ENCODE results near the gene BCL2L14. TPM values are rescaled to one million over a fixed set of nuclear protein-coding genes. Genes with fewer than 3 reads are reported as not detected.

The BCL2L14 gene
- total RNA-seq, 1 experiment from 2014 or later: 0.30 TPM

GRCh38 chr12:12047682-12048081 lies 23.1 kb upstream of the BCL2L14 start:
- BruUV-seq (replicated peaks): no TSS peak
- RAD21 ChIA-PET (ENCODE audit: low non-redundant PET in 1 of 2, low total read pairs in 2 of 2, uncharacterized antibody in 2 of 2, unreplicated experiment in 2 of 2): no interaction called here

DNA sequence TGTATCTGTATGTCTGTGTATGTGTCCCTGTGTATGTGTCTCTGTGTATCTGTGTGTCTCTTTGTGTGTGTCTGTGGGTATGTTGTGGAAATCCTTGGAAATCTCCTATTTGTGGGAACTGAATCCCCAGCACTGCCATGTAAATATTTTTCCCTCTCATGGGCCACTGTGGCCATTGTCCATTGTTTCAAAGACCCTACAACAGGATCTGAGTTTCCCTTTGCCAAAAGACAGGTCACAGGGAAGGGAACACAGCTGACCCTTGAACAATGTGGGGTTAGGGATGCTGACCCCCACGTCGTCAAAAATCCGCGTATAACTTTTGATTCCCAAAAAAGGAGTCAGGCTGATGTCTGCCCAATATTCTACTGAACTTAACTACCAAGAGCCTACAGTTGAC lies 22.5 kb upstream of the BCL2L14 start:
- no TSS peak for BruUV-seq (replicated peaks)
- POLR2A ChIA-PET: no interaction called here
- intact Hi-C loops (cut with micrococcal nuclease): no loop called here
- TF ChIP-seq, protein P1, sequence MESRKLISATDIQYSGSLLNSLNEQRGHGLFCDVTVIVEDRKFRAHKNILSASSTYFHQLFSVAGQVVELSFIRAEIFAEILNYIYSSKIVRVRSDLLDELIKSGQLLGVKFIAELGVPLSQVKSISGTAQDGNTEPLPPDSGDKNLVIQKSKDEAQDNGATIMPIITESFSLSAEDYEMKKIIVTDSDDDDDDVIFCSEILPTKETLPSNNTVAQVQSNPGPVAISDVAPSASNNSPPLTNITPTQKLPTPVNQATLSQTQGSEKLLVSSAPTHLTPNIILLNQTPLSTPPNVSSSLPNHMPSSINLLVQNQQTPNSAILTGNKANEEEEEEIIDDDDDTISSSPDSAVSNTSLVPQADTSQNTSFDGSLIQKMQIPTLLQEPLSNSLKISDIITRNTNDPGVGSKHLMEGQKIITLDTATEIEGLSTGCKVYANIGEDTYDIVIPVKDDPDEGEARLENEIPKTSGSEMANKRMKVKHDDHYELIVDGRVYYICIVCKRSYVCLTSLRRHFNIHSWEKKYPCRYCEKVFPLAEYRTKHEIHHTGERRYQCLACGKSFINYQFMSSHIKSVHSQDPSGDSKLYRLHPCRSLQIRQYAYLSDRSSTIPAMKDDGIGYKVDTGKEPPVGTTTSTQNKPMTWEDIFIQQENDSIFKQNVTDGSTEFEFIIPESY (IDR thresholded peaks at IDR 0.05; ENCODE audit: extremely low read depth, insufficient replicate concordance, low read length): no peak
- no peak for TF ChIP-seq ZFX (IDR thresholded peaks at IDR 0.05)
- no peak for TF ChIP-seq ZNF274 (IDR thresholded peaks at IDR 0.05; ENCODE audit: low read depth, low read length)
- TF ChIP-seq SRF (IDR thresholded peaks at IDR 0.05; ENCODE audit: low read depth): no peak
- no peak for TF ChIP-seq EGR1 (IDR thresholded peaks at IDR 0.05; ENCODE audit: low read depth)
- no peak for TF ChIP-seq CEBPB (IDR thresholded peaks at IDR 0.05; ENCODE audit: low read depth)
- TF ChIP-seq JUND (IDR thresholded peaks at IDR 0.05): no peak
- TF ChIP-seq, protein P2, sequence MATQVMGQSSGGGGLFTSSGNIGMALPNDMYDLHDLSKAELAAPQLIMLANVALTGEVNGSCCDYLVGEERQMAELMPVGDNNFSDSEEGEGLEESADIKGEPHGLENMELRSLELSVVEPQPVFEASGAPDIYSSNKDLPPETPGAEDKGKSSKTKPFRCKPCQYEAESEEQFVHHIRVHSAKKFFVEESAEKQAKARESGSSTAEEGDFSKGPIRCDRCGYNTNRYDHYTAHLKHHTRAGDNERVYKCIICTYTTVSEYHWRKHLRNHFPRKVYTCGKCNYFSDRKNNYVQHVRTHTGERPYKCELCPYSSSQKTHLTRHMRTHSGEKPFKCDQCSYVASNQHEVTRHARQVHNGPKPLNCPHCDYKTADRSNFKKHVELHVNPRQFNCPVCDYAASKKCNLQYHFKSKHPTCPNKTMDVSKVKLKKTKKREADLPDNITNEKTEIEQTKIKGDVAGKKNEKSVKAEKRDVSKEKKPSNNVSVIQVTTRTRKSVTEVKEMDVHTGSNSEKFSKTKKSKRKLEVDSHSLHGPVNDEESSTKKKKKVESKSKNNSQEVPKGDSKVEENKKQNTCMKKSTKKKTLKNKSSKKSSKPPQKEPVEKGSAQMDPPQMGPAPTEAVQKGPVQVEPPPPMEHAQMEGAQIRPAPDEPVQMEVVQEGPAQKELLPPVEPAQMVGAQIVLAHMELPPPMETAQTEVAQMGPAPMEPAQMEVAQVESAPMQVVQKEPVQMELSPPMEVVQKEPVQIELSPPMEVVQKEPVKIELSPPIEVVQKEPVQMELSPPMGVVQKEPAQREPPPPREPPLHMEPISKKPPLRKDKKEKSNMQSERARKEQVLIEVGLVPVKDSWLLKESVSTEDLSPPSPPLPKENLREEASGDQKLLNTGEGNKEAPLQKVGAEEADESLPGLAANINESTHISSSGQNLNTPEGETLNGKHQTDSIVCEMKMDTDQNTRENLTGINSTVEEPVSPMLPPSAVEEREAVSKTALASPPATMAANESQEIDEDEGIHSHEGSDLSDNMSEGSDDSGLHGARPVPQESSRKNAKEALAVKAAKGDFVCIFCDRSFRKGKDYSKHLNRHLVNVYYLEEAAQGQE (IDR thresholded peaks at IDR 0.05; ENCODE audit: low read depth): no peak
- no peak for TF ChIP-seq POLR2AphosphoS5 (IDR thresholded peaks at IDR 0.05; ENCODE audit: low read depth, low read length)
- no peak for TF ChIP-seq RAD21 (IDR thresholded peaks at IDR 0.05; ENCODE audit: low read depth)
- TF ChIP-seq TCF7L2 (IDR thresholded peaks at IDR 0.05; ENCODE audit: borderline replicate concordance, extremely low read depth, insufficient read depth, insufficient read length): no peak

More at GRCh38 chr12:12047682-12048081, 23.1 kb upstream of the BCL2L14 start:
- H3K27ac ChIP-seq (ENCODE audit: low read depth, low read length): no peak overlapping the region
- ATAC-seq: no peak
- H3K27me3 ChIP-seq (ENCODE audit: insufficient read depth, low read length): no peaks in the 10 kb centered on the region
- TF ChIP-seq ZNF274 (IDR thresholded peaks at IDR 0.05; ENCODE audit: low read depth, low read length) (no peak), ZFX (IDR thresholded peaks at IDR 0.05) (no peak), SP1 (IDR thresholded peaks at IDR 0.05; ENCODE audit: low read depth) (no peak), EZH2 (IDR thresholded peaks at IDR 0.05) (no peak)
- TF ChIP-seq, protein P1 (IDR thresholded peaks at IDR 0.05; ENCODE audit: extremely low read depth, insufficient replicate concordance, low read length): no peak
- DNase-seq (ENCODE audit: low read depth, low spot score): no peak
- H3K4me2 ChIP-seq (ENCODE audit: low read length): no peak overlapping the region
- H2AFZ ChIP-seq (ENCODE audit: low read depth, low read length, poor library complexity, severe bottlenecking): no peak overlapping the region
- no peaks in the 10 kb centered on the region for H3K9me2 ChIP-seq (ENCODE audit: insufficient read depth)
- no peaks in the 10 kb centered on the region for H3K4me1 ChIP-seq (ENCODE audit: control insufficient read depth in 1 of 2, insufficient read depth in 2 of 2, low read length in 2 of 2)
- ChIA-PET POLR2A (no interaction called here), CTCF (no interaction called here)
- no peaks in the 10 kb centered on the region for H3K36me3 ChIP-seq (ENCODE audit: control insufficient read depth in 1 of 2, insufficient read depth in 2 of 2, low read length in 2 of 2)
- no peak overlapping the region for H3K4me3 ChIP-seq (replicated peaks in 1 of 2; ENCODE audit: low read depth in 1 of 2, low read length in 2 of 2)
- H4K20me1 ChIP-seq (ENCODE audit: insufficient read depth): no peaks in the 10 kb centered on the region
- H3K9me3 ChIP-seq (ENCODE audit: control insufficient read depth in 1 of 2, insufficient read depth in 1 of 2, low read depth in 1 of 2, low read length in 2 of 2): no peaks in the 10 kb centered on the region
- no peak overlapping the region for H3K9ac ChIP-seq (ENCODE audit: low read length)
- H3K79me2 ChIP-seq (ENCODE audit: insufficient read depth, low read length): no peaks in the 10 kb centered on the region
- intact Hi-C loops (cut with micrococcal nuclease): no loop called here

More for the DNA sequence above, 22.5 kb upstream of the BCL2L14 start:
- no peak for DNase-seq (ENCODE audit: low read depth, low spot score)
- RAD21 ChIA-PET (ENCODE audit: low non-redundant PET in 1 of 2, low total read pairs in 2 of 2, uncharacterized antibody in 2 of 2, unreplicated experiment in 2 of 2): no interaction called here
- Histone ChIP-seq H3K79me2 (ENCODE audit: insufficient read depth, low read length) (no peaks in the 10 kb centered on the region), H3K9ac (ENCODE audit: low read length) (no peak overlapping the region), H3K4me2 (ENCODE audit: low read length) (no peak overlapping the region), H2AFZ (ENCODE audit: low read depth, low read length, poor library complexity, severe bottlenecking) (no peak overlapping the region), H3K9me2 (ENCODE audit: insufficient read depth) (no peaks in the 10 kb centered on the region), H3K27me3 (ENCODE audit: insufficient read depth, low read length) (no peaks in the 10 kb centered on the region), H3K4me1 (ENCODE audit: control insufficient read depth in 1 of 2, insufficient read depth in 2 of 2, low read length in 2 of 2) (no peaks in the 10 kb centered on the region), H3K36me3 (ENCODE audit: control insufficient read depth in 1 of 2, insufficient read depth in 2 of 2, low read length in 2 of 2) (no peaks in the 10 kb centered on the region), H4K20me1 (ENCODE audit: insufficient read depth) (no peaks in the 10 kb centered on the region), H3K27ac (ENCODE audit: low read depth, low read length) (no peak overlapping the region), H3K4me3 (replicated peaks in 1 of 2; ENCODE audit: low read depth in 1 of 2, low read length in 2 of 2) (no peak overlapping the region), H3K9me3 (ENCODE audit: control insufficient read depth in 1 of 2, insufficient read depth in 1 of 2, low read depth in 1 of 2, low read length in 2 of 2) (no peaks in the 10 kb centered on the region)
- ATAC-seq: no peak
- CTCF ChIA-PET: no interaction called here

Measured in HCT116 (cell line).